Measurements from ENCODE around the gene CASP10.
"Not testable (repeated sequence)": the region's sequence is repeated elsewhere in the genome, so short reads cannot be mapped to it uniquely, and the experiment has no call there.

CASP10 gene

DNA sequence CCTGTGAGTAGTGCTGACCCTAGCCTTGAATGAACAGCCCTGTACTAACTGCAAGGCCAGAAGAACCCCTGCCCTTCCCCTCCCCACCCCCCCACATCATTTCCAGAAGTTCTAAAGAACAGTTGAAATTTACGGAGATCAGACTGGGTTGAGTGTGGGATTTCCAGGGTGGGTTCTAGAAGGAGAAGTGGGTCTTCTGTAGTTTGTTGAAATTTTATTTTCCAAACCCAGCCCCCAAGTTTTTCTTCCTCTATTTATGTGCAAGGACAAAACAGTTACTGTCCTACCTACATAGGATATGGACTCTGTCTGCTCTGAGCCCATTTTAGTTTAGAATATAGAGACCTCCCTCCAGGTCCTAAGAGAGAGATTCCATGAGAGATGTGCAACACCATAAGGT is 26.3 kb upstream of the CASP10 start:
- DNase-seq = no peak

DNA sequence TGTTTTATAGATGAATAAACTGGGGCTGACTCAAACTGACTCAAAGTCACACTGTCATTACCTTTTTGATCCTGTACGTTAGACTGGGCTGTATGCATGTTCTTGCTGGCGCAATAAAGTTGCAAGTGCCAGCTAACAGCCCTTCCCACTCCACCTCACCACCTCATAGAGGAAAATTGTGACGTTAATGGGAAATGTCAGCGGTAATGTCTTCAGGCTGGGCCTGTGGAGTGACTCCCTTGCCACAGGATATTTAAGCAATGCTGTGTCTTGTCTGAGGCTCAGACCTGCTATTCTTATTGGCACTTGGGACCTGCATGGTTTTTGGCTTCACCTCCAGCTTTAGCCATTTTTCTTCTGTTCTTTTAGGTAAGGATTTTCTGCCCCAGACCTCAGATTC is 25.2 kb upstream of the CASP10 start:
- DNase-seq = no peak

DNA sequence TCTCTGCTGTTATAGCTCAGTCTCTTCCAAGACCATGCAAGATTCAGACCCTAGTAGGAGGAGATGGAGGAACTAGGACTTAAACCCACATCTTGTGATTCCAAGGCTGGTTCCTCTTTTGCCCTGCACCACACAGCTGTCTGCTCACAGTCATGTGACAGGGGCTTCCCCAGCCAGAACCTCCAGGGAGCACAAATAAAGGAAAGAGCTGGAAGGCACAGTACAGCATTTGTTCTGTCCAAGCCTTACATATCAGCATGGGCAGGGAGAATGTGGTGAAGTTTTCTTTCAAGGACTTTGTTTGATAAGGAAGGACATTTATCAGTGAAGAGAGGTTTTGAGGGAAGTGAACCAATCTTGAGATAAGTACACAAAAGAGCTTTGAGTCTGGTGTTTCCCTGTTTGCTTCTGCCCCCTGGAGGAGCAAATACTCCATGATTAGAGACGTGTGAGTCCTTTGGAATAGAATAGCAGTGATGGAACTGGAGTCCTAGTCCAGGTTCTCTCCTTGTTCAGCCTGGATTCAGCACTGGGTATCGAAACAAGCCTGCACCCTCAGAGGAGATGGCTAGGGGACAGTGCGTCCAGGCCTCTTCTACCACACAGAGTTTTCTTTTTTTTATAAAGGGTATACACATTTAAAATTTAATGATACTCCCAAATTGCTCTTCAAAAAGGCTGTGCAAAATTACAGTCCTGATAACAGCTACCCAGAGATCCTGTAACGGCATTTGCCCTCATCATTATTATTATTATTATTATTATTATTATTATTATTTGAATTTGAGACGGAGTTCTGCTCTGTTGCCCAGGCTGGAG is 24.6 kb upstream of the CASP10 start:
- peak; percentile 83 for DNase-seq

DNA sequence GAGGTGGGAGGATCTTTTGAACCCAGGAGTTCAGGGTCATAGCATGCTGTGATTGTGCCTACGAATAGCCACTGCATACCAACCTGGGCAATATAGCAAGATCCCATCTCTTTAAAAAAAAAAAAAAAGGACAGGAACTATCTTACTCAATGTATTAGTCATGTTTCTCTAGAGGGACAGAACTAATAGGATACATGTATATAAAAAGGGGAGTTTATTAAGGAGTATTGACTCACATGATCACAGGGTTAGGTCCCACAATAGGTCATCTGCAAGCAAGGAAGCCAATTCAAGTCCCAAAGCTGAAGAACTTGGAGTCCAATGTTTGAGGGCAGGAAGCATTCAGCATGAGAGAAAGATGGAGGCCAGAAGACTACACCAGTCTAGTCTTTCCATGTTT is 18.8 kb upstream of the CASP10 start:
- DNase-seq = no peak

DNA sequence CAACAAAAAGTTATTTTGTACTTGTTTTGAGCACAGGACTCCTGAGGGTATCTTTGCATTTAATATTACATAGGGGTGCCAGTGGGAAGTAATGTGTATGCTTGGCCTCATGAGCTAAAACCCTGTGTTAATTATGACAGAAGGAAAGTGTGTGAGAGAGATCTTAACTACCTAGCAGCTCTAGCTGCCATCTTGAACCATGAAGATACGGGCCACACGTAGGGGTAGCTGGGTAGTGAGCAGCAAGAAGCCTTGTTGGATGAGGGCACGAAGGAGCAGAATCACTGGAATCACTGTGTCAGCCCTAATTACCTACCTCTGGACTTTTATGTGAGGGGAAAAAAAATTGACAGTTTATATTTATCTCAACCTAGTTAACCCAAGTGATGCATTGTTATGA is 15.4 kb upstream of the CASP10 start:
- DNase-seq = no peak

DNA sequence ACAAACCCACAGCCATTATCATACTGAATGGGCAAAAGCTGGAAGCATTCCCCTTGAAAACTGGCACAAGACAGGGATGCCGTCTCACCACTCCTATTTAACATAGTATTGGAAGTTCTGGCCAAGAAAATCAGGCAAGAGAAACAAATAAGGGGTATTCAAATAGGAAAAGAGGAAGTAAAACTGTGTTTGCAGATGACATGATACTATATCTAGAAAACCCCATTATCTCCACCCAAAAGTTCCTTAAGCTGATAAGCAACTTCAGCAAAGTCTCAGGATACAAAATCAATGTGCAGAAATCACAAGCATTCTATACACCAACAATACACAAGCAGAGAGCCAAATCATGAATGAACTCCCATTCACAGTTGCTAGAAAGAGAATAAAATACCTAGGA is 14.4 kb upstream of the CASP10 start:
- DNase-seq = not testable (repeated sequence)

DNA sequence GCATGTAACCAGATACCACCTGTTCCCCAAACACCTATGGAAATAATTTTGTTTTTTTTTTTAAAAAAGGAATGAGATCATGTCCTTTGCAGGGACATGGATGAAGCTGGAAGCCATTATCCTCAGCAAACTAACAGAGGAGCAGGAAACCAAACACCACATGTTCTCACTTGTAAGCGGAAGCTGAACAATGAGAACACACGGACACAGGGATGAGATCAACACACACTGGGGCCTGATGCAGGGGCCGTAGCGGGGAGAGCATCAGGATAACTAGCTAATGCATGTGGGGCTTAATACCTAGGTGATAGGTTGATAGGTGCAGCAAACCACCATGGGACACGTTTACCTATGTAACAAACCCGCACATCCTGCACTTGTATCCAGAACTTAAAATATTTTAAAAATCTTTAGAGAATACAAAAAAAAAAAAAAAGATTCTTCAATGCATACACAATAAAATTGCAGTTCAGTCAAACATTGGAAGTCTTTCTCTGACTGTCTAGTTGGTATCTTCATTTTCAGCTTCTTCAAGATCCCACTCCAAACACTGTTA is 11.6 kb upstream of the CASP10 start:
- no peak for DNase-seq

DNA sequence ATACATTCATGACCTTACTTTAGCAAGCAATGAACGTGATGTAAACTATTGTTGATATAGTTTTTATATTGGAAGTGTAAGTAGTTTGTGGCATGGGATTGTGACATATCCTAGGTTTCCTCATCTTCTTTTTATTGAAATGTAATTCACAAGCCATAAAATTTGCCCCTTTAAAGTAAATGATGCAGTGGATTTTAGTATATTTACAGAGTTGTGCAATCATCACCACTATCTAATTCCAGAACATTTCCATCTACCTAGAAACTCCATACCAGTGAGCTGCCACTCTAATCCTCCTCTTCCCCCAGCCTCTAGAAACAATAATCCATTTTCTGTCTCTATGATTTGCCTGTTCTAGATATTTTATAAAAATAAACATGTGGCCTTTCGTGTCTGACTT is 10.7 kb upstream of the CASP10 start:
- no peak for DNase-seq

DNA sequence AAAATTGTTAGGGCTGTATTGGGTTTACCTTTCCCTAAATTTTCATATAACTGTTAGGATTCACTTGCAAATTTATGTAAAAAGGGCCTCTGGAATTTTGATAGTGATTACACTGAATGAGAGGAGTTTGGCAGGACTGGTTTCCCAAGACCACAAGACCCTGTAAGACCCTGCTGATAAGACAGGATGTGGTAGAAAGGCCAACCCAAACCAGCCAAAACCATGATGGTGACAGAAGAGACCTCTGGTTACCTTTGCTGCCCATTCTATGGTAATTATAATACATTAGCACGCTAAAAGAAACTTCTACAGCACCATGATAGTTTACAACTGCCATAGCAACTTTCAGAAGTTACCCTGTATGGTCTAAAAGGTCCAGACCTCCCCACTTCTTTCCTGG is 8.3 kb upstream of the CASP10 start:
- no peak for DNase-seq

DNA sequence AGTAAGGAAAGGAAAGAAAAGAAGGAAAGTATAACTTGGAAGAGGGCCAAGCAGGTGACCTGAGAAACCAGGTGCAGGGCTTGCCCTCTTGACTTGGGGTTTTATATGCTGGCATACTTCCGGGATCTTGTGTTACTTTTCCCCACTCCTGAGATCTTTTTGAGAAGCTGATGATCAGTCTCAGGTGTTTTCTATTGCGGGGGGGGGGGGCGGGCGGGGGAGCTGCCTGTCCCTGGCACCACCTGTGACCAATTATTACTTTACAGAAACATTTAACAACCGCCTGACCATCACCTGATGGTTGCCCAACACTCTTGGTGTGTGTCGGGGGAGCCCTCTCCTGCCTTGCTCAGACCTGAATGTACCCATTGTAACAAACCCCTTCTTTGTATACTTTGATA is 6.9 kb upstream of the CASP10 start:
- DNase-seq = no peak

DNA sequence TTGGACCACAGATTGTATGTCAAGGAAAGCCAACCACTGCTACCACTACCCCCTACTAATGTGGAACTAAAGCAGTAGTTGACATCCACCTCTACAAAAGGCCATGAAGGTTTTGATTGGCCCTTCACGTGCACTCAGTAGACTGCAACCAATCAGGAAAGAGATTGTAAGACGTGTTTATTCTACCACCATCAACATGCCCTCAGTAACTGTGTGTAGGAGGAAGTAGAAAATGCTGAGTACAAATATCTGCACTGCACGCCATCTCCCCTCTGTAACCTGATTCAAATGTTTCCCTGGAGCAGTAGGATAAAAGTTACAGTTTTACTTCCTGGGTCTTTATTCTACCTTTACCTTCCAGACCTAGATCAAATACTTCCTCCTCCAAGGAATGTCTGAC is 2.9 kb upstream of the CASP10 start:
- DNase-seq = no peak

DNA sequence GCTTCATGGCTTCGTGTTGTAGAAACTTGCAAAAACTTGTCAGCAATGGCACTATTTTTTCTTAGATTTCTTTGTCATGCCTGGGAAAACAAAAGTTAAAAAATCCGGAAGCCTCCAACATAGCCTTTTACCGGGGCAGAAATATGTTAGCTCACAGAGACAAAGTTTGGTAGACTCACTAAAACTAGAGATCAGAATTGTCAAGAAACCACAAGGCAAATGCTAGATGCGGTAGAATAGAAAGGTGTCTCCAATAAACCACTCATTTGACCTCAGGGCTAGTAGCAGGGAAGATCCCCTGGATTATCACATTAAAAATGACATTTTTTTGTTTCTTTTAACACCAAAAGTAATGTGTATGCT is 405 bp downstream of the CASP10 start:
- no peak for DNase-seq

DNA sequence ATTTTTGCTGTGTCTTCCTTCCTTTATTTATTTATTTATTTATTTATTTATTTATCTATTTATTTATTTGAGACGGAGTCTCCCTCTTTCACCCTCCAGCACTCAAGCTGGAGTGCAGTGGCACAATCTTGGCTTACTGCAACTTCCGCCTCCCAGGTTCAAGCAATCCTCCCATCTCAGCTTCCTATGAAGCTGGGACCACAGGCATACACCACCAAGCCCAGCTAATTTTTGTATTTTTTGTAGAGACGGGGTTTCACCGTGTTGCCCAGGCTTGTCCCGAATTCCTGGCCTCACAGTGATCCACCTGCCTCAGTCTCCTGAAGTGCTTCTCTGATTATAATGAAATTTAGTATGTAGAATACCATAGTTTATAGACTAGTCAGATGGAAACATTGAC is 894 bp downstream of the CASP10 start:
- DNase-seq = not testable (repeated sequence)

DNA sequence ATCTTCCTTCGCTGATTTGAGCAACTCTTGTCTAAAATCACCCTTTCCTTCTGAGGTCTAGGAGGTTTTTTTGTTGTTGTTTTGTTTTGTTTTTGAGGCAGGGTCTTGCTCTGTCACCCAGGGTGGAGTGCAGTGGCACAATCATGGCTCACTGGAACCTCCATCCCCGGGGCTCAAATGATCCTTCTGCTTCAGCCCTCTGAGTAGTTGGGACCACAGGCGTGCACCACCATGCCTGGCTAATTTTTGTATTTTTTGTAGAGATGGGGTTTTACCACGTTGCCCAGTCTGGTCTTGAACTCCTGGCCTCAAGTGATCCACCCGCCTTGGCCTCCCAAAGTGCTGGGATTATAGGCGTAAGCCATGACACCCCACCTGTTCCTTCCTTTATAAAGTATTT is 1.3 kb downstream of the CASP10 start:
- DNase-seq = not testable (repeated sequence)

DNA sequence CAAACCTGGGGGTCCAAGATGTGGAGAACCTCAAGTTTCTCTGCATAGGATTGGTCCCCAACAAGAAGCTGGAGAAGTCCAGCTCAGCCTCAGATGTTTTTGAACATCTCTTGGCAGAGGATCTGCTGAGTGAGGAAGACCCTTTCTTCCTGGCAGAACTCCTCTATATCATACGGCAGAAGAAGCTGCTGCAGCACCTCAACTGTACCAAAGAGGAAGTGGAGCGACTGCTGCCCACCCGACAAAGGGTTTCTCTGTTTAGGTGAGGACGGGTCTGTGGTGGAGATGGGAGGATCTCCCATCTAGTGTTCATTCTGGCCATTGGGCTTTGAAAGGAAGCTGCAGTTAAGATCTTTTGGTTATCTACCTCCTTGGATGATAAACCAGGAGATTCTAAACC is 2.9 kb downstream of the CASP10 start:
- no peak for DNase-seq

DNA sequence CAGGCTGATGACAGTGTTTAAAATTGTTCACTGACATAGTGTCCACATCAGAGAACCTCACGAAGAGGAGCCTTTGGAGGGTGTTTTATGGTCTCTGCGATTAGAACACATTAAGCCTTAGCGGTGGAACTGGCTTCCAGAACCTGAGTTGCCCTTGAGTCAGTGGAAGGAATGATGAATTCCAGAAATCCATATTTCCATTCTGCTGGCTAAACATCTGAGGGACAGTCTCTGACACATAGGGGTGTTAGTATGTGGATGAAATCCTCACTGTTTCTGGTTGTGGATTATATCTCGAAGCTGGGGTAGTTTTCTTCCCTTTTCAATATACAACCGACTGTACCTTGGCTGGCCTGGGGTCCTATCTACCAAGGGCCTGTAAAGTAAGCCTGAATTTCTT is 4.0 kb downstream of the CASP10 start:
- no peak for DNase-seq

DNA sequence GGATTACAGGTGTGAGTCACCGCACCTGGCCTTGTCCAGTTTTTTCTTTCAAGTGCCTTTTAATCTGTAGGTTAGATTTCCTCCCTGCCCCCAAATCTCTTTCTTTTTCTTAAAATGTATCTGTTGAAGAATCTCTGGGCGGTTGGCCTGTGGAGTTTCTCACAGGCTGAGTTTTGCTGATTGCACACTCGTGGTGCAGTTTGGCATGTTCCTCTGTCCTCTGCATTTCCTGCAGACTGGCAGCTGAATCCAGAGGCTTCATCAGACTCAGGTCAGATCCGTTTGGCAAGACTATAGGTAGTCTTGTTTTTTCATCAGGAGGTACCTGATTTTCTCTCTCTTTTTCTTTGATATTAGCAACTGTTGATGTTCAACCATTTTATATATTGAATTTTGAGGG is 5.5 kb downstream of the CASP10 start:
- DNase-seq = no peak

DNA sequence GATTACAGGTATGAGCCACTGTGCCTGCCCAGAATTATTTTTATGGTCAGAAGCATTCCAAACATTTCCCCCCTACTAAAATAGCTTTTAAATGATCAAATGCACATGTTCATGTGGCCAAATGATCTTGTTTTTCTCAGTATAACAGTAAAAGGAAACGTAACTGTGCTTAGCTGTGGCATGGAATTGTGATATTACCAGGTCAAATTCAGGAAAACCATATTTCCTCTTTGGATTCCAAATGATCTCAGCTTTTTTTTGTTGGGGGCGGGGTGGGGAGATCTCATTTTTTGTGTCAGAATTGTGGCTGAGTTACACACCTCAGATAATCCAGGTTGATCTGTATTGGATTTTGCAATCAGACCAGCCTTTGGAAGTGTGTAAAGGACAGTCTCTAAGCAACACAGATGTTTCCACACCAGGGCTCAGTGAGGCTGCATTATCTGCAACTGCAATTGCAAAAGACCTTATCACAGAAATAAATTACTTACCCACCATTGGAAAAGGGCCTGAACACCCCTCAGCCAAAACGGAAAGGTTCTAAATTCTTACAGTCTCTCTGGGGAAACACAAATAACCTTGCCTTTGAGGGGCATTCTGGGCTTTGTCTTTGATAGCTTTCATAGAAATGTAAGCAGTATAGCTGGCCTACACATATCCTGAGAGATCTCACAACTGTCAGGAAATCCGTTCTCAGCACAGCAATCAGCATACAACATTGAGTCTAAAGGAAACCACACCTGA is 8.4 kb downstream of the CASP10 start:
- no peak for DNase-seq

DNA sequence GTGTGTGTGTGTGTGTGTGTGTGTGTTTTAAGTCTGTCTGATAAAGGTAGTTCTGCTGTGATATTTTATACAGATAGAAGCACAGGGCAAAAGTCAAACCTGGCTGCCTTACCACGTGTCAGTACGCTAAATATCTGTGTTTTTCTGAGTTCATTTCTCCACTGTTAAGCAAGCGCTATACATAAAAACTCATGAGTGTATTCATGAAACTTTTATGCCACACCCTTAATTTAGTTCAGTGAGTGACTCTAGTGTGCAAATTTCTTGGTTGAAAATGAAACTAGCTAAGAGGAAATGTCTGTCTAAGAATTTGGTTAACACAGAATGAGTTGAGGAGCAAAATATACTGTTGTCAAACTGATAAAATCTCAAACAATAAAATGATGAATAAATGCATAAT is 11.2 kb downstream of the CASP10 start:
- DNase-seq = no peak

DNA sequence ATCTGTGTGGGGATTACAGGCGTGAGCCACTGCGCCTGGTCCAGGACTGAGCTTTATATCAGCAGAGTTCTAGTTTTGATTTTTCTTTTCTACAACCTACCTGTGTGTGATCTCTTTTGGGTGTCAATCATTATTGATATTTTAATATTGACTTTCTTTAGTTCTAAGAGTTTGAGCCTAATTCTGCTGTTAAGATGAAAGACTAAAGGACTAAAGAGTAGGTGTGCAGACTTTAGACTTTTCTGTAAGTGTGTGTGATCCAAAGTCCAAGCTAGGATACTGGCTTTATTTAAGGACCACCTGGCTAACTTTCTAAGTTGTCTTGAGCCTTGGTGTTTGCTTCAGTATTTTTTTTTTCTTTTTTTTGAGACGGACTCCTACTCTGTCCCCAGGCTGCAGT is 12.4 kb downstream of the CASP10 start:
- no peak for DNase-seq

DNA sequence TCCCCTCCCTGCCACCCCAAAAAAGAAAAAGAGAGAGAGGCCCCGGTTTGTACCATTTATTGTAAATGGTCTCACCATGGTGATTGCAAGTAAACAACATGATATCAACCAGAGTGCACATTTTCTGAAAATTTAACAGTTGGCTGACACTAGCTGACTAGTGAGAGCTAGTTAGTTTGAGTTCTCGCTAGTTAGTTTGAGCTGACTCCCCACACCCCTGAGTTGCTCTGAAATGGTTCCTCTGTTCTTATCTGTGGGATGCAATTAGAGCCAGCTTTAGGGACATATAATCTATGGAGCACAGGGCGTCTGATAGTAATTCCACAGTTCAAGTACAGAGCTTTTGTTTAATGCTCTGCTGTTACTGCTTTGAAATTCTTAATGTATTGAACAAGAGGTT is 13.1 kb downstream of the CASP10 start:
- no peak for DNase-seq

DNA sequence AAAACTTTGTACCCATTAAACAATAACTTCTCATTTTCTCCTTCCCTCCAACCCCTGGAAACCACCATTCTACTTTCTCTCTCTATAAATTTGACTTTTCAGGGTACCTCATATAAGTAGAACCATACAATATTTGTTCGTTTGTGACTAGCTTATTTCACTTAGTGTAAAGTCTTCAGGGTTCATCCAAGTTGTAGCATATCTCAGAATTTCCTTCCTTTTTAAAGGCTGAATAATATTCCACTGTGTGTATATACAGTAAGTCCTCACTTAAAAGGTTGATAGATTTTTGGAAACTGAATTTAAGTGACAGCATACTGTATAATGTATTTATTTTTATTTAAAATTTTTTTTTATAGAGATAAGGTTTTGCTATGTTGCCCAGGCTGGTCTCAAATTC is 13.9 kb downstream of the CASP10 start:
- DNase-seq = no peak

DNA sequence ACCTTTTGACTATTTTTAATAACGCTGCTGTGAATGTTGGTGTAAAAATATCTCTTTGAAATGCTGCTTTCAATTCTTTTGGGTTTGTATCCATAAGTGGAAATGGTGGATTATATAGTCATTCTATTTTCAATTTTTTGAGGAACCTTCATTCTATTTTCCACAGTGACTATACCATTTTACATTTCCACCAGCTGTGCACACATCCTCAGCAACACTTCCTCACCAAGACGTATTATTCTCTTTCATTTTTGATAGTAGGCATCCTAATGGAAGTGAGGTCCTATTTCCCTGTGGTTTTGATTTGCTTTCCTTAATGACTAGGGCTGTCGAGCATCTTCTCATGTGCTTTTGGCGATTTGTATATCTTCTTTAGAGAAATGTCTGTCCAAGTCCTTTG is 14.8 kb downstream of the CASP10 start:
- no peak for DNase-seq

DNA sequence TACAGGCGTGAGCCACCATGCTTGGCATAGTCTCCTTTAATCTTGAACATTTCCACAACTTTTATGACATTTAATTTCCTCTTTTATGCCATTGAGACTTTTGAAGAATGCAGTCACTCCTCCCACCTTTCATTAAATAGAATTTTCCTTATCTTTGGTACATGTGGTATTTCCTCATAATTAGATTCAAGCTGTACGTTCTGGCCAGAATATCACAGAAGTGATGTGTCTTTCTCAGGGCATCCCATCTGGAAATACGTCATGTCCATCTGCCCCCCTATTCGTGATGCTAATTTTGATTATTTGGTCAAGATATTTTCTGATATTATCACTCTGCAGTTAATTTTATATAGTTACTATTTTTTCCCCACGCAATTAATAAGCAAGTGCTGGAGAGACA is 16.9 kb downstream of the CASP10 start:
- no peak for DNase-seq

DNA sequence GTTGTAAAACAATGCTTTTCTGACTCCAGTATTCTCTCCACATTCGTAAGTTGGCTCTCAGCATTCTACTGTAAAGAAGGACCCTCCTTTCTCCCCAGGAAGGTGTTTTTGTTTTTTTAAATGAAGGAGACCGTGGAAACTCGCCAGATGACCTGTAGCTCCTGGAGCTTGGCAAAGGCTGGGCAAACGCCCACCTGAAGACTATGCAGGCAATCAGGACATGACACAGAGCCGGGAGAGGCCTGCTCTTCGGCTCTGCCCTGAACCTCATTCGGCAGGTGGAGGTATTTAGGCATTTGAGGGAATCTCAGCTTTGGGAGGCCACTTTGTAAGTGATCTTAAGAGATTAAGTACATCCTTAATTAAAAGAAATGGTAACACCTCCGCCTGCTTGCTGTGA is 17.4 kb downstream of the CASP10 start:
- no peak for DNase-seq

All from NCI-H1694 (cell line).